NCI-H1417 treated with DMSO at 0.1 percent for 48 hours (cell line): ENCODE results near the gene CHRNA4.
"Not testable (repeated sequence)": the region's sequence is repeated elsewhere in the genome, so short reads cannot be mapped to it uniquely, and the experiment has no call there.

Experiments
- DNase-seq: peaks from one replicate; lab custom pipeline; 2025; lab: John Stamatoyannopoulos, UW

Gene CHRNA4

DNA sequence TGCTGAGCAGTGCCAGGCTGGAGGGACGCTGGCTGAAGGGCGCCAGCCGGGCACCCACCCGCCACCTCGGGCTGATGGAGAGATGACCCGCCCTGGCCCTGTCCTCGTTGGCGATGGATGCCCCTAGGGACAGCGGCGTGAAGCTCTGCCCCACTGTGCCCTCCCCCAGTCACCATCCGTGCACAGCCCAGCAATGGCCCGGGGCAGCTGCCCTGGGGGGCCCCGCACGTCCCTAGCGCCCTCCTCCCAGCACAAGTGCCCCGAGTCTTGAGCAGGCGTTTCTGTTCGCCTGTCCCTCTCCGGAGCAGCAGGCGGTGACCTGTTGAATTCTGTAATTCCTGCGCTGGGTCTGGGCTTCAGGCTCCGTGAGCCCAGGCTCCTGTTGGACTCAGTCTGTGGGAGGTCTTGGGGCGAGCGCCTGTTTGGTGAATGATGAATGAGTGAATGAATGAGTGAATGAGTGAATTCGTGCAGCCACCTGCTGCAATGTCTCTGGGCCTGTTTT, 36.8 kb upstream of the CHRNA4 start:
- DNase-seq = no peak

DNA sequence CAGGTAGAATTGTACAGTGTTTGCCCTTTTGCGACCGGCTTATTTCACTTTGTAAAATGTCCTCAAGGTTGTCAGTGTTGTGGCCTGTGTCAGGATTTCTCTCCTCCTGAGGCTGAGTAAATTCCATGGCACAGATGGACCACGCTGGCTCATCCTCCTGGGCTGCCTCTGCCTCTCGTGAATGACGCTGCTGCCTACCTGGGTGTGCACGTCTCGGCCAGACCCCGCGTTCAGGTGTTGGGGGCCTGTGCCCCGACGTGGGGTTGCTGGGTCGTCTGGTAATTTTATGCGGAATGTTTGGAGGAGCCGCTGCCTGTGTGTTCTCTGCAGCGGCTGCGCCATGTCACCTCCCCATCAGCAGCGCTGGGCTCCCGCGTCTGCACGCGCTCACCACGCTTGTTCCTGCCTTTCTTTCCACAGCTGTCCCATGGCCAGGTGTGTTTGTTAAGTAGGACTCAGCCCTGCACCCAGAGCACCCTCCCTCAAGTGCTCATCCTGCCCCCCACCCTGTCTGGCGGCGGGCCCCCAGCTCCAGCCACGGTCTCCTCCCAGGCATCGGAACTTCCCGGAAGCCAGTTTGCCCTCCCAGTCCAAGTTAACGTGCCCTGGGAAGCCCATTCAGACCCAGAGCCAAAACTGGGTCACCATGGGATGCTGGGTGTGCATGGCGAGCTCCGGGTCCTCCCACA, 36.1 kb upstream of the CHRNA4 start:
- DNase-seq = no peak

DNA sequence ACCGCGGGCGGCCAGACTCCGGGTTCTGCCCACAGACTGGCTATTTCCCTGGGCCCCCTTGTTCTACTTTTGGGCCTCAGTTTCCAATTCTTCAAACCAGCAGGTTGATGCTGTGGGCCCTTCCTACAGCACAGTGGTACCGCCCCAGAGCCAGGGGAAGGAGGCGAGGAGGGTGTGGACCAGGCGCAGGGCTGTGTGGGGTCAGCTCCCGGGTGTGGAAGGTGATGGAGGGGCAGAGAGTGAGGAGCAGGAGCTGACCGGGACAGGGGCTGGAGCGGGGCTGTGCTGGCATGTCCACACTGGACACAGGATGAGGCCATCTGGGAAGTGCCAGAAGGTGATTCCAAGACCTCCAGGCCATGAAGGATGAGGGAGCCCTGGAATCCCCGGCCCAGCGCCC, 35.2 kb upstream of the CHRNA4 start:
- DNase-seq = no peak

DNA sequence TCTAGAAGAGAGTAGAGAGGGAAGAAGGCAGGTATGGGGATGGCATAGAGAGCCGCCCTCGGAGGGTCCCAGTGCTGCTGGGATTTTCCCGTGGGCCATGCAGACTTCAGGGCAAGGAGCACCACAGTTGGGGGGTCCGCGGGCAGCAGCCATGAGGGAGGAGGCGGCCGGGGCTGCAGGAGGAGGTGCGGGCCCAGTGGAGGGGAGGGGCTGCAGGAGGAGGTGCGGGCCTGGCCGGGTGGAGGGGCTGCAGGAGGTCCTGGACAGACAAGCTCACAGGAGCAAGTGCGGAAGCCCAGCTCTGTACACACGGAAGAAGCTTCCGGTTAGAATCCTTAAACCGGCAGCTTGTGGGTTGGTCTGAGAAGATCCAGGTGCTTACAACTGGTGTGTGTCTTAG, 34.6 kb upstream of the CHRNA4 start:
- no peak for DNase-seq

DNA sequence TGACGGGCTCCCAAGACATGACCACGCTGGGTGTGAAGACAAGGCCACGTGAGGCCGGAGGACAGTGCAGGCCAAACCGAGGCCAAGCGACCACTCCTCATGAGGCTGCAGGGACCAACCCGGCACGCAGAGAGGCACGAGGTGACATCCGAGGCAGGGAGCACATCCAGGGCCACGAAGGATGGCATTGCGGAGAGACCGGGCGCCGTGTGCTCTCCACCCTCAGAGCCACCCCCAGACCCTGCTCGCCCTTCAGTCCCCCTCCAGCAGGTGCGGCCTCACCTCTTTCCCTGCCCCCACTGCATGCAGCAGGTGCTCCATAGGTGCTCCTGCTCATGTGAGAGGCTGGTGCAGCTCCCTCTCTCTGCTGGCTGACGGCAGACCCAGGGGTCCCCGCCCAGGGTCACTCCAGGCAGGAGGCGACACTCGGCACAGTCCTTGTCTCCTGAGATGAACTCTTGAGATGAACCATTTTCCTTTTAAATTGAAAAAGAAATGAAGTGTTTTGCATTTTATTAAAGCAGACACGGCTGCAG, 33.8 kb upstream of the CHRNA4 start:
- no peak for DNase-seq

DNA sequence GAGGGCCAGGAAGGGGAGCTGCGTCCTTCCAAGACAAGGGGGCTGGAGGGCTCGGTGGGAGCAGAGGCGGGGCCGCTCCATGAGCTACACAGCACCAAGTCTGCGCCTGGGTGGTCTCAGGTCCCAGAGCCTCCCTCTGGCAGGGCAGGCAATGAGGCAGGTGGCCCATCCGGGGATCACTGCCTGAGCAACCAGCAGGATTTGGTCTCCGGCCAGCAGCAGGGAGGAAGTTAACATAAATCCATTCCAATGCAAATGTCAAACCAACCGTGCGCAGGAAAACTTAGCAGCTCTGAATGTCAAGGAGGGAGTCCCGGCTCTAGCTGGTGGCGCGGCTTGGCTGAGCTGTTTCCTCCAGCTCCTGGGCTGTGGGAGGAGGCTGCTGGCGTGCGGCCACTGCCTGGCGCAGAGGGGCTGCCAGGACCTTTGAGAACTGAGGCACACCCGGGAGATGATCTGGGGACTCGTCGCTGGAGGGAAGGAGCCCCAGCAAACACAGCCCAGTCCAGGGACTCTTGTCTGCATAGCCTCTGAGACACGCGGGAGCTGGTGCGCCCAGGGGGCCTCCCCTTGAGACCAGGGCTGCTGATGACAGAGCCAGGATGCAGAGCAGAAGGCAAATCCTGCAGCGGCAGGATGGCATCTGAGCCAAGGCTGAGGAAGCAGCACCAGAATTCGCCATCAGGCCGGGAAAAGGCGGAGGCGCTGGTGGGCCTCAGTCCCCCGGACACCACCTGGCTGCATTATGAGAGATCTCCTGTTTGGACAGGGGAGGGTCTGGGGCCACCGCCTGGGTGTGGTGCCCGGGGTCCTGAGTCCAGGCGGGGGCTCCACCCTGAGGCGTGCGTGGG, 33.1 kb upstream of the CHRNA4 start:
- no peak for DNase-seq

DNA sequence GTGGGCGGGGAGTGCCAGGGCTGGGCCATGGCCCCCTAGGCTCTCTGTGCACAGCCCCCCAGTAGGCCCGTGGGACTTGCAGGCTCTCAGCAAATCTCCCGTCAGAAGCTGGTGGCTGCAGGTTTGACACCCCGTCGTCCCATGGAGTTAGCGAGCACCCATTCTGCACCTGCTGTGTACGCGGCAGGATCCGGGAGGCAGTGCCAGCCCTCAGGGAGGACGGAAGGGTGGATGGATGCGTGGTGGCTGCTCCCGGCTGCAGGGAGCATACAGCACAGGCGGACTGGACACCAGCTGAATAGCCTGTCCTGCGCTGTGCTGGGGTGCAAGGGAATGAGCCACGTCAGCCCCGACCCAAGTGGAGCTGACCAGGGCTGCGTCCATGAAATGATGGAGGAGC, 32.4 kb upstream of the CHRNA4 start:
- DNase-seq = no peak

DNA sequence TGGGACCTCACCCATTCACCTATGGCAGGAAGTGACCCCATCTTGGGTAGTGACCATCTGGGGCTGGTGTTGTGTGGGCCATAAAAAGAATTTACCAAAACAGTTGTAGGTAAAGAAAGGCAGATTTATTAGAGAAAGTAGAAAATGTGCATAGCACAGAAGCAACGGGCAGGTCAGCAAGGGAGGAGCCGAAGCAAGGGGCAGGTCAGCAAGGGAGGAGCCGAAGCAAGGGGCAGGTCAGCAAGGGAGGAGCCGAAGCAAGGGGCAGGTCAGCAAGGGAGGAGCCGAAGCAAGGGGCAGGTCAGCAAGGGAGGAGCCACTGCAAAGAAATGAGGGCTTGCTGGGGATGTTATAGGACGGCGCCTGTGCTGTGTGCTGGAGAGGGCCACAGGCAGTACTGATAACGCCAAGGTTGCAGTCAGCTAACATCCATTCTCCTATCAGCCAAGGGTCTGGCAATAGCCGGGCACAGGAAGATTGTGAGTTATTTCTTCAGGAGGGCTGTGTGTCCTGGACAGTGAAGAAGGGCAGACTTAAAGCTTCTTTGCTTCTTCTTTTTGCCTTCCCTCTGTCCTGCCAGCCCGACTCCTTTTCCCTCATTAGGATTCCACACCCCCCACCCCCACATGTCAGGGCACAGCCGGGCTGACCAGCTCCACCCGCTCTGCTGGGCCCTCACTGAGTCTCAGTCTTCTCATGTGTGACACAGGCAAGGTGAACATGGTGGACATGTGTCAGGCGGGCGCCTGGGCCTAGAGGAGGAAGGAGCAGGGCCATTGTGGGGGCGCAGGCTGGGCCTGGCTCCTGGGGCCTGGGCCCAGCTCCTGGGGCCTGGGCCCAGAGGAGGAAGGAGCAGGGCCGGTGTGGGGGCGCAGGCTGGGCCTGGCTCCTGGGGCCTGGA, 31.6 kb upstream of the CHRNA4 start:
- DNase-seq = no peak

DNA sequence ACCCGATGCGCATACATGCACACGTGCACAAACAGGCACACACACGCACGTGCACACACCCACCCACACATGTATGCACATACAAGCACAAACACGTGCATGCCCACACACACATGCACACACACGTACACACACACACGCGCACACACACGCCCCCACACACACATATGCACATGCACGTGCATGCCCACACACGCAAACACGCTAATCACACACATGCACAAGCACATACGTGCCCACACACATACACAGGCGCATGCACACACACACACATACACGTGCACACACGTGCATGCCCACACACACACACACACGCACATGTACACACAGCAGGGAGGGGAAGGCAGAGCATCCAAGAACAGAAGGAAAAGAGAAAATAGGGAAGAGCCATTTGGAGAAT, 26.8 kb upstream of the CHRNA4 start:
- DNase-seq = no peak

DNA sequence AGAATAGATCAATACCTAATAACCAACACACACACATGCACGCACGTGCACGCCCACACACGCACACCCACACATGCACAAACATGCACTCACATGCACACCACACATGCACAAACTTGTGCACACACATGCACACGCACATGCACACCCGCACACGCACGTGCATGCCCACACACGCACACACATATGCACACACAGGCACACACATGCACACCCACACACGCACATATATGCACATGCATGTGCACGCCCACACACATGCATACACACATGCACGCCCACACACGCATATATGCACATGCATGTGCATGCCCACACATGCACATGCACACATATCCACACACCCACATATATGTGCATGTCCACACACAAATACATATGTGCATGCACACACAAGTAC, 26.2 kb upstream of the CHRNA4 start:
- DNase-seq = no peak

DNA sequence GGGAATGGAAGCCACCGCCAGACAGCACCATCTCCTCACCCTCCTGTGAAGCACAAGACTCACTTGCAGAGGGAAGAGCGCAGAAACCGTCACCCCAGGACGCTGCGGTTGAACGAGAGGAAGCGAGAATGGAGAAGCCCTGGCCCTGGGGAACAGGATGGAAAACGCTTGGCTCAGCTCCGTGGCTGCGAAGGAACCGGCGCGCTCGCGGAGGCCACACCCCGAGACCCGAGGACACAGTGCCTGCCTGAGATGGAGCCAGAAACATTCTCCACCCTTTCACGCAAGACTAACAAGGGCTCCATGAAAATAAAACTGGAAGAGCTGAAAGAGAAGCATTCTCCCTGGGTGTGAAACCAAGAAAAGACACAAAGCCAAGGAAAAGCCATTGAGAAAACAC, 25.3 kb upstream of the CHRNA4 start:
- DNase-seq = no peak

DNA sequence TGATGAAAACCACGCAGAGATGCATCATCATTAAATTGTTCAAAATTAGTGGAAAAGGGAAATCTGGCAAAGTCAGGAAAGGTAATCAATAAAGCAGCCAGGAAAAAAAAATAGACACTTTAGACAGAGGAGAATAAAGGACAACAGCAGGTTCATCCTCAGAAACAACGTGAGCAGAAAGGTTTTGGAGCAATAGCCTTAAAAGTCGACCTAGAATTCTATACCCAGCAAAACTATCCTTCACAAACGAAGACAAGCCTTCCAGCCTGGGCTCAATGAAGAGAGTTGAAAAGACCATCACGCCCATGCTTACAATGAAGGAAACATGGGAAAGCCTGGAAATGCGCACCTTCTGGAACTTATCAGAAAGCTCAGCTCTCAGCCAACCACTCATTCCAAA, 24.7 kb upstream of the CHRNA4 start:
- DNase-seq = no peak

DNA sequence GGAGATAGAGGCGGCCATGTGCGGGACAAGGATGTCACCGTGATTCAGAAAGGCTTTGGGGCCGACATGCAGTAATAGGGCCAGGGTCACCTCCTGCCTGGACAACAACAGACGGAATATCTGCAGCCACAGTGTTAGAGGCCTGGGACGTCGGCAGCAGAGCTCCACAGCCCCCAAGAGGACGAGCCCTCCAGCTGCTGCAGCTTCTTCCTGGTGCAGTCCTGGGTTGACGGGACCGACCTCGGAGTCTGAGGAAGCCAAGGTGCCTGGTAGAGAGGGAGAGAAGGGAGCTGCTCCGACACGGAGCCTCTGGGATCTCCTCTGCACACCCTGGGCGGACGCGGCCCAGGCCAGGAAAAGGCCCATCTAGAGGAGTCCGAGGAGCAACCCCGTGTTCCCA, 23.2 kb upstream of the CHRNA4 start:
- DNase-seq = no peak

DNA sequence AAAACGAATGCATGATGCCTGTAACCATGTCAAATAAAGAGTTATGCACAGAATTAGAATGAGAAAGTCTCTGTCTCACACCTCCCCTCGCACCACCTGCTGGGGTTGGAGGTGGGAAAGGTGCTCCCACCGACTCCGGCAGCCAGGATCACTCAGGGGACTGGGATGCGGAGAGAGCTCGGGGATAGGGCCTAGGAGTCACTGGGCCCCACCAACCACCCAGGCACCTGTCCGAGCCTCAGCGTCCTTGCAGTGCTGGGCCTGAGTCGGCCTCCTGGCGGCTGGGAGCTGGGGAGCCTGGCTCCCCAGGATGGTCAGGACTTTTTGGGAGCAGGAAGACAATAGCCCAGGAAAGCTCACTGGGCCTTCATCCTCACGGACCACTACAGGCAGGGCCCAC, 22.4 kb upstream of the CHRNA4 start:
- no peak for DNase-seq

DNA sequence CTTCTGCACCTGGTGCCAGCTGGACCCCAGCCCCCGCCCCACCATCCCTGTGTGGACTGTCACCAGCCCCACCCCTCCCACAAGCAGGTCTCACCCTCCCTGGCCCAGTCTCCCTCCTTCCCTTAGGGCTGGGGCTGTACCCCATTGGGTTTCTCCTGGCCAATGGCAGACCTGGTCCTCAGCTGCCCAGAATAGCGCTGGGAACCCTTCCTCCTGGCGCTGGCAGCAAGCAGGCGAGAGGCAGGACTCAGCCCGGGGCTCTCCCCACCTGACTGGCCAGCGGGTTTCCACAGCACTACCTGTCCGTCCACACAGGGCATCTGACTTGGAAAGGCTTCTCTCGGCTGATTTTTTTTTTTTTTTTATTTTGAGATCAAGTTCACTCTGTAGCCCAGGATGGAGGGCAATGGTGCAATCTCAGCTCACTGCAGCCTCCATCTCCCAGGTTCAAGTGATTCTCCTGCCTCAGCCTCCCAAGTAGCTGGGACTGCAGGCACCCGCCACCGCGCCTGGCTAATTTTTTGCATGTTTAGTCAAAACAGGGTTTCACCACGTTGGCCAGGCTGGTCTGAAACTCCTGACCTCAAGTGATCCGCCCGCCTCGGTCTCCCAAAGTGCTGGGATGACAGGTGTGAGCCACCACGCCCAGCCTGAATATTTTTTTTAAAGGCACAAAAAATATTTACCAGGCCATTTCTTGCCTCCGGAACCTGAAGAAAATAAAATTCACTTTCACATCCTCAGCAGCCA, 21.6 kb upstream of the CHRNA4 start:
- DNase-seq = no peak

DNA sequence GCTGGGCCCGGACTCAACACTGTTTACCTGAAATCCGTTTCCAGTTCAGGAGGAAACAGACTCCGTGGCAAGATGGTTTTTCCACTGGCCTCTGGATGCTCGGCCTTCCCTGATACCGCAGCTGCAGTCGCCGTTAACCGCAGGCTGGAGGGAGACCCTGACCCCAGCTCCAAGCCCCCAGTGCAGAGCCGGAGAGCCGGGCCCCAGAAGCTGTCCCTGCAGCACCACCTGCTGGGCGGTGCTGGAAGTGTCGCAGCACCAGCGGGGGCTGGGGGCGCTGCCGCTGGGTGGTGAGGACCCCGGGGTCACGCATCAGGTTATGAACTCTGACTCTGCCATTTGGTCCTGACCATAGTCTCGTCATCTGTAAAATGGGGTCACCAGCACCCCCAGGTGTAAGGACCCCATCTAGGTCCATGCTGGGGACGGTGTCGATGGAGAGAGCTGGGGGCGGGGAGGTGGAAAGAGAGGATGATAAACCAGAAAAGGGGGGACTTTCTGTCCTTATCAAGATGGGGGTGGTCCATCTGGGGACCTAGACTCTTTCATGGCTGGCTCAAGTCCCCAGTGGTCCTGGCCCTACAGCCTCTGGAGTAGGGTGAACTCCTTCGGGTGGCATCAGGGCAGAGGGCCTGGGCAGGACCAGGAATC, 20.8 kb upstream of the CHRNA4 start:
- no peak for DNase-seq

DNA sequence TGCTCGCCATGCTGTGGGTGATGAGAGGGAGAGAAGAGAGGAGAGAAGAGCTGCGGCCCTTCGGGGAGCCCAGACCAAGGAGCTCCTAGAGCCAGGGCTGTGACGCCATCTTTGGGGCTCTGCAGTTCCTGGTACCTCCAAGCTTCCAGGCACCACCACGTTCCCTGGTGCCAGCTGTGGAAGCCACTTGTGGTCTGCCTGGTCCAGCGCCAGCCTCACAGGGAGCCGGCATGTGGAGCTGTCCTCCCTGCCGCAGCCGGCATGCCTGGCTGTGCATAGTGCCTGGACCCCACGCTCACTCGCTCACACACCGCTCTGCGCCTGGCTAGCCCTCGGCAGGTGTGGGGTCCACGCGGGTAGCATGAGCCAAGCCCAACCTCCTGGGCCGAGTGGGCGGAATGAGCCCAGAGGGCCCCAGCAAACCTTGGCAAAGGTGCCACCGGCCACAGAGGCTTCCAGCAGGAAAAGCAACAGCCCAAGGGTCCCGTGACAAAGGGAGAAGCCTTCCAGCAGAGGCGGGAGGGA, 19.3 kb upstream of the CHRNA4 start:
- DNase-seq = no peak

DNA sequence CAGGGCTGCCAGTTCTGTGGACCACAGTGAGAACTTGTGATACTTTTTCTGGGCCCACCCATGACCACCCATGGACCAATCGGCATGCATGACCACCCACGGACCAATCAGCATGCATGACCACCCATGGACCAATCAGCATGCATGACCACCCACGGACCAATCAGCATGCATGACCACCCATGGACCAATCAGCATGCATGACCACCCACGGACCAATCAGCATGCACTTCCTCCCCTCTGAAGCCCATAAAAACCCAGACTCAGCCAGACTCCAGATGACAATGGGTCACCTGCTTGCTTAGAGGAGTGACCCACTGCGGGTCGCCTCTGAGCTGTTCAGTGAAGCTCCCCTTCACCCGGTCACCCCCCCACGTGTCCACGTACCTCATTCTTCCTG, 18.7 kb upstream of the CHRNA4 start:
- not testable (repeated sequence) for DNase-seq

DNA sequence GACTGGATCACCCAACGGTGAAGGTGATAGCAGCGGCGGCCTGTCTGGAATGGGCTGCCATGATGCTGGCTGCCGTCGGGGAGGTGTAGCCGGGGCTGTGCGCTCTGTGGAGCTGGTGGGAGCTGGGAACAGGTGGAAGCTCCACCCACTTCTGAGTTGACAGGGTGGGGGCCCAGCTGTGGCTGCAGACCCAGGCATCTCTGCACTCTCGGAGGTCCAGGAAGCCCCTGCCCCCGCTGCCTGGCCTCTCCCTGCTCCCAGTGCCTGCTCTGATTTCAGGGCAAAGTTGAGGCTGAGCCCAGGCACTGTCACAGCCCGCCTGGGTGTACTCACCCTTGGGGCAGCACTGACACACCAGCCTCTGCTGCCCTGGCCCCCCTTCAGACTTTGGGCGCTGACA, 18.1 kb upstream of the CHRNA4 start:
- no peak for DNase-seq

DNA sequence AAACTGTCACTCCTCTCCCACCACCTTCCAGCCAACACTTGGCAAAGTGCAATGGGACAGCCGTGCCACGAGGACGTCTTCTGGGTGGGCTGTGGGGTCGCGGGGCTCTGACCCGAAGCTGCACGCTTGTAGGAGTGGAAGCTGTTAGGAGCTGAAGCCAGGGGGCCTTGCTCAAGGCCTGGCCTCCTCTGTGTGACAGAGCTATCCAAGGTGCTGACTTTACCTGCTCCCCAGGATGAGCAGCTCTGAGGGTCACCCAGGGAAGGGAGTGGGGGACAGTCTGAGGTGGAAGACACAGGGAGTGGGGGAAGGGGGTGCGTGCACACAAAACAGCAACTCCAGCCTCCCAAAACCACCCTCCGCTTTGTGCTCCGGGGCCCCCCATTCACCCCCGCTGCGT, 17.5 kb upstream of the CHRNA4 start:
- DNase-seq = no peak

DNA sequence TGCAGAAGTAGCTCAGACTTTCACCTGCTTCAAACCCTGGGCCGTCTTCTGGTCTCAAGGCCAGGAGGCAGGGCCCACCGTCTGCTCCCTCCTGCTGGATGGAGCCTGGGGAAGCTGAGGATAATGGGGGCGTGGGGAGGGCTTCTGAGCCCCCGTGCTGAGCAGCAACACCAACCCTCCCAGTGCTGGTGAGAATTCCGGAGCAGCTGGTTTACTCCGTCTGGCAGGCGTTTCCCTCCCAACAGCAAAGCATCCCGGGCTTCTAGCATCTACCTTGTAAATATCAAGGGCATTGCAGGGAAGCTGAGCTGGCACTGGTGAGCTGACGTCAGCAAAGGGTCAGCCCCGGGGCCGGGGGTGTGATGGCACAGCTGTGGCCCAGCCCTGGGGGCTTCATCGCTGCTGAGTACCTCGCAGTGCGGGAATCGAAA, 16.8 kb upstream of the CHRNA4 start:
- DNase-seq = no peak
